ENCODE measurements around the gene PTP4A1.

The PTP4A1 gene

DNA sequence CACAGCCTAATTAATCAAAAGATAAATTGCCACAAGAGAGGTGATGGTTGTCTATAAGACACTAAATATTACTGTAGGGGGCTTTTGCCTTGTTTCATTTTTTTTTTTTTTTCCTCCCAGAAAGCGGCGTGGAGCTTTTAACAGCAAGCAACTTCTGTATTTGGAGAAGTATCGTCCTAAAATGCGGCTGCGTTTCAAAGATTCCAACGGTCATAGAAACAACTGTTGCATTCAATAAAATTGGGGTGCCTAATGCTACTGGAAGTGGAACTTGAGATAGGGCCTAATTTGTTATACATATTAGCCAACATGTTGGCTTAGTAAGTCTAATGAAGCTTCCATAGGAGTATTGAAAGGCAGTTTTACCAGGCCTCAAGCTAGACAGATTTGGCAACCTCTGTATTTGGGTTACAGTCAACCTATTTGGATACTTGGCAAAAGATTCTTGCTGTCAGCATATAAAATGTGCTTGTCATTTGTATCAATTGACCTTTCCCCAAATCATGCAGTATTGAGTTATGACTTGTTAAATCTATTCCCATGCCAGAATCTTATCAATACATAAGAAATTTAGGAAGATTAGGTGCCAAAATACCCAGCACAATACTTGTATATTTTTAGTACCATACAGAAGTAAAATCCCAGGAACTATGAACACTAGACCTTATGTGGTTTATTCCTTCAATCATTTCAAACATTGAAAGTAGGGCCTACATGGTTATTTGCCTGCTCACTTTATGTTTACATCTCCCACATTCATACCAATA lies 7.8 kb downstream of the PTP4A1 start (continued):
- TF ChIP-seq, protein P1, sequence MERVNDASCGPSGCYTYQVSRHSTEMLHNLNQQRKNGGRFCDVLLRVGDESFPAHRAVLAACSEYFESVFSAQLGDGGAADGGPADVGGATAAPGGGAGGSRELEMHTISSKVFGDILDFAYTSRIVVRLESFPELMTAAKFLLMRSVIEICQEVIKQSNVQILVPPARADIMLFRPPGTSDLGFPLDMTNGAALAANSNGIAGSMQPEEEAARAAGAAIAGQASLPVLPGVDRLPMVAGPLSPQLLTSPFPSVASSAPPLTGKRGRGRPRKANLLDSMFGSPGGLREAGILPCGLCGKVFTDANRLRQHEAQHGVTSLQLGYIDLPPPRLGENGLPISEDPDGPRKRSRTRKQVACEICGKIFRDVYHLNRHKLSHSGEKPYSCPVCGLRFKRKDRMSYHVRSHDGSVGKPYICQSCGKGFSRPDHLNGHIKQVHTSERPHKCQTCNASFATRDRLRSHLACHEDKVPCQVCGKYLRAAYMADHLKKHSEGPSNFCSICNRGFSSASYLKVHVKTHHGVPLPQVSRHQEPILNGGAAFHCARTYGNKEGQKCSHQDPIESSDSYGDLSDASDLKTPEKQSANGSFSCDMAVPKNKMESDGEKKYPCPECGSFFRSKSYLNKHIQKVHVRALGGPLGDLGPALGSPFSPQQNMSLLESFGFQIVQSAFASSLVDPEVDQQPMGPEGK (CRISPR knock-in tag; IDR thresholded peaks at IDR 0.05; ENCODE audit: borderline replicate concordance): no peak
- TF ChIP-seq ARNTL (CRISPR knock-in tag; IDR thresholded peaks at IDR 0.05; ENCODE audit: borderline replicate concordance, low read depth) (no peak), GLIS3 (CRISPR knock-in tag; IDR thresholded peaks at IDR 0.05) (no peak), ESRRG (CRISPR knock-in tag; IDR thresholded peaks at IDR 0.05) (no peak), TCF4 (CRISPR knock-in tag; IDR thresholded peaks at IDR 0.05; ENCODE audit: borderline replicate concordance) (no peak)
- TF ChIP-seq, protein P2, sequence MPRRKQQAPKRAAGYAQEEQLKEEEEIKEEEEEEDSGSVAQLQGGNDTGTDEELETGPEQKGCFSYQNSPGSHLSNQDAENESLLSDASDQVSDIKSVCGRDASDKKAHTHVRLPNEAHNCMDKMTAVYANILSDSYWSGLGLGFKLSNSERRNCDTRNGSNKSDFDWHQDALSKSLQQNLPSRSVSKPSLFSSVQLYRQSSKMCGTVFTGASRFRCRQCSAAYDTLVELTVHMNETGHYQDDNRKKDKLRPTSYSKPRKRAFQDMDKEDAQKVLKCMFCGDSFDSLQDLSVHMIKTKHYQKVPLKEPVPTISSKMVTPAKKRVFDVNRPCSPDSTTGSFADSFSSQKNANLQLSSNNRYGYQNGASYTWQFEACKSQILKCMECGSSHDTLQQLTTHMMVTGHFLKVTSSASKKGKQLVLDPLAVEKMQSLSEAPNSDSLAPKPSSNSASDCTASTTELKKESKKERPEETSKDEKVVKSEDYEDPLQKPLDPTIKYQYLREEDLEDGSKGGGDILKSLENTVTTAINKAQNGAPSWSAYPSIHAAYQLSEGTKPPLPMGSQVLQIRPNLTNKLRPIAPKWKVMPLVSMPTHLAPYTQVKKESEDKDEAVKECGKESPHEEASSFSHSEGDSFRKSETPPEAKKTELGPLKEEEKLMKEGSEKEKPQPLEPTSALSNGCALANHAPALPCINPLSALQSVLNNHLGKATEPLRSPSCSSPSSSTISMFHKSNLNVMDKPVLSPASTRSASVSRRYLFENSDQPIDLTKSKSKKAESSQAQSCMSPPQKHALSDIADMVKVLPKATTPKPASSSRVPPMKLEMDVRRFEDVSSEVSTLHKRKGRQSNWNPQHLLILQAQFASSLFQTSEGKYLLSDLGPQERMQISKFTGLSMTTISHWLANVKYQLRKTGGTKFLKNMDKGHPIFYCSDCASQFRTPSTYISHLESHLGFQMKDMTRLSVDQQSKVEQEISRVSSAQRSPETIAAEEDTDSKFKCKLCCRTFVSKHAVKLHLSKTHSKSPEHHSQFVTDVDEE (CRISPR knock-in tag; IDR thresholded peaks at IDR 0.05): no peak

DNA sequence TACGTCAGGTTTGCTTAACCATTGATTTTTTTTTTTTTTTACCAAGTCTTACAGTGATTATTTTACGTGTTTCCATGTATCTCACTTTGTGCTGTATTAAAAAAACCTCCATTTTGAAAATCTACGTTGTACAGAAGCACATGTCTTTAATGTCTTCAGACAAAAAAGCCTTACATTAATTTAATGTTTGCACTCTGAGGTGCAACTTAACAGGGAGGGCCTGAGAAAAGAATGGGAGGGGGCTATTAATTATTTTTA lies 8.4 kb downstream of the PTP4A1 start:
- no peak for TF ChIP-seq SNAI2 (CRISPR knock-in tag; IDR thresholded peaks at IDR 0.05)
- no peak for TF ChIP-seq ZFP3 (CRISPR knock-in tag; IDR thresholded peaks at IDR 0.05)
- TF ChIP-seq, protein P3, sequence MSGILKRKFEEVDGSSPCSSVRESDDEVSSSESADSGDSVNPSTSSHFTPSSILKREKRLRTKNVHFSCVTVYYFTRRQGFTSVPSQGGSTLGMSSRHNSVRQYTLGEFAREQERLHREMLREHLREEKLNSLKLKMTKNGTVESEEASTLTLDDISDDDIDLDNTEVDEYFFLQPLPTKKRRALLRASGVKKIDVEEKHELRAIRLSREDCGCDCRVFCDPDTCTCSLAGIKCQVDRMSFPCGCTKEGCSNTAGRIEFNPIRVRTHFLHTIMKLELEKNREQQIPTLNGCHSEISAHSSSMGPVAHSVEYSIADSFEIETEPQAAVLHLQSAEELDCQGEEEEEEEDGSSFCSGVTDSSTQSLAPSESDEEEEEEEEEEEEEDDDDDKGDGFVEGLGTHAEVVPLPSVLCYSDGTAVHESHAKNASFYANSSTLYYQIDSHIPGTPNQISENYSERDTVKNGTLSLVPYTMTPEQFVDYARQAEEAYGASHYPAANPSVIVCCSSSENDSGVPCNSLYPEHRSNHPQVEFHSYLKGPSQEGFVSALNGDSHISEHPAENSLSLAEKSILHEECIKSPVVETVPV (CRISPR knock-in tag; IDR thresholded peaks at IDR 0.05): no peak
- TF ChIP-seq OSR1 (CRISPR knock-in tag; IDR thresholded peaks at IDR 0.05): no peak
- no peak for TF ChIP-seq PPARA (CRISPR knock-in tag; IDR thresholded peaks at IDR 0.05; ENCODE audit: borderline replicate concordance)
- TF ChIP-seq ZNF565 (CRISPR knock-in tag; conservative IDR thresholded peaks at IDR 0.05; ENCODE audit: low read depth): no peak
- TF ChIP-seq, protein P4, sequence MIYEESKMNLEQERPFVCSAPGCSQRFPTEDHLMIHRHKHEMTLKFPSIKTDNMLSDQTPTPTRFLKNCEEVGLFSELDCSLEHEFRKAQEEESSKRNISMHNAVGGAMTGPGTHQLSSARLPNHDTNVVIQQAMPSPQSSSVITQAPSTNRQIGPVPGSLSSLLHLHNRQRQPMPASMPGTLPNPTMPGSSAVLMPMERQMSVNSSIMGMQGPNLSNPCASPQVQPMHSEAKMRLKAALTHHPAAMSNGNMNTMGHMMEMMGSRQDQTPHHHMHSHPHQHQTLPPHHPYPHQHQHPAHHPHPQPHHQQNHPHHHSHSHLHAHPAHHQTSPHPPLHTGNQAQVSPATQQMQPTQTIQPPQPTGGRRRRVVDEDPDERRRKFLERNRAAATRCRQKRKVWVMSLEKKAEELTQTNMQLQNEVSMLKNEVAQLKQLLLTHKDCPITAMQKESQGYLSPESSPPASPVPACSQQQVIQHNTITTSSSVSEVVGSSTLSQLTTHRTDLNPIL (CRISPR knock-in tag; IDR thresholded peaks at IDR 0.05; ENCODE audit: low read depth): no peak
- no peak for TF ChIP-seq ISL1 (CRISPR knock-in tag; IDR thresholded peaks at IDR 0.05)
- TF ChIP-seq ARNTL (CRISPR knock-in tag; IDR thresholded peaks at IDR 0.05; ENCODE audit: borderline replicate concordance, low read depth): no peak
- TF ChIP-seq ZNF70 (CRISPR knock-in tag; IDR thresholded peaks at IDR 0.05): no peak
- TF ChIP-seq, protein P1 (CRISPR knock-in tag; IDR thresholded peaks at IDR 0.05; ENCODE audit: borderline replicate concordance): no peak
- no peak for TF ChIP-seq CSDC2 (CRISPR knock-in tag; IDR thresholded peaks at IDR 0.05)
- TF ChIP-seq BACH2 (CRISPR knock-in tag; IDR thresholded peaks at IDR 0.05; ENCODE audit: borderline replicate concordance): no peak
- no peak for TF ChIP-seq TOX (CRISPR knock-in tag; IDR thresholded peaks at IDR 0.05; ENCODE audit: borderline replicate concordance)
- TF ChIP-seq GLIS3 (CRISPR knock-in tag; IDR thresholded peaks at IDR 0.05): no peak
- ATAC-seq: no peak

DNA sequence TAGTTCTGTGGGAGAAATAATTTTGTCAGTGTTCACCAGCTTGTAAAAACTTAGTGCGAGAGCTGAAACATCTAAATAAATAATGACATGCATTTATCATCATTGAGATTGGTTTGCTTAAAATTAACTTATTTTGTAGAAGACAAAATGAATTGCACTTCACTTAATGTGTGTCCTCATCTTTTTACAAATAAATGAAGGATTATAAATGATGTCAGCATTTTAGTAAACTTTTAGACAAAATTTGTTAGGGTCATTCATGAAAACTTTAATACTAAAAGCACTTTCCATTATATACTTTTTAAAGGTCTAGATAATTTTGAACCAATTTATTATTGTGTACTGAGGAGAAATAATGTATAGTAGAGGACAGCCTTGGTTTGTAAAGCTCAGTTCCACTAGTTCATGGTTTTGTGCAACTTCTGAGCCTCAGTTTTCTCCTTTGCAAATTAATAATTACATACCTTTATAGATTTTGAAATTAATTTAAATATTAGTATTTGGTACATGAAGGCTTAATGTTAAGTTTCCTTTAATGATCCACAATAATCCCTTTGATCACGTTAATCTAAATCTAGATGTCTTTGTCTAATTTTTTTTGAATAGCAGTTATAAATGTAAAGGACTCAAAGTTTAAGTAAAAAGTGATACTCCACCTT lies 9.2 kb downstream of the PTP4A1 start:
- TF ChIP-seq, protein P5, sequence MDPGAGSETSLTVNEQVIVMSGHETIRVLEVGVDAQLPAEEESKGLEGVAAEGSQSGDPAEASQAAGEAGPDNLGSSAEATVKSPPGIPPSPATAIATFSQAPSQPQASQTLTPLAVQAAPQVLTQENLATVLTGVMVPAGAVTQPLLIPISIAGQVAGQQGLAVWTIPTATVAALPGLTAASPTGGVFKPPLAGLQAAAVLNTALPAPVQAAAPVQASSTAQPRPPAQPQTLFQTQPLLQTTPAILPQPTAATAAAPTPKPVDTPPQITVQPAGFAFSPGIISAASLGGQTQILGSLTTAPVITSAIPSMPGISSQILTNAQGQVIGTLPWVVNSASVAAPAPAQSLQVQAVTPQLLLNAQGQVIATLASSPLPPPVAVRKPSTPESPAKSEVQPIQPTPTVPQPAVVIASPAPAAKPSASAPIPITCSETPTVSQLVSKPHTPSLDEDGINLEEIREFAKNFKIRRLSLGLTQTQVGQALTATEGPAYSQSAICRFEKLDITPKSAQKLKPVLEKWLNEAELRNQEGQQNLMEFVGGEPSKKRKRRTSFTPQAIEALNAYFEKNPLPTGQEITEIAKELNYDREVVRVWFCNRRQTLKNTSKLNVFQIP (CRISPR knock-in tag; IDR thresholded peaks at IDR 0.05; ENCODE audit: borderline replicate concordance, low read depth): no peak
- TF ChIP-seq ISL1 (CRISPR knock-in tag; IDR thresholded peaks at IDR 0.05): no peak
- TF ChIP-seq, protein P3 (CRISPR knock-in tag; IDR thresholded peaks at IDR 0.05): no peak
- TF ChIP-seq ZNF70 (CRISPR knock-in tag; IDR thresholded peaks at IDR 0.05): no peak
- TF ChIP-seq, protein P4 (CRISPR knock-in tag; IDR thresholded peaks at IDR 0.05; ENCODE audit: low read depth): no peak
- no peak for TF ChIP-seq TCF4 (CRISPR knock-in tag; IDR thresholded peaks at IDR 0.05; ENCODE audit: borderline replicate concordance)
- TF ChIP-seq ARNTL (CRISPR knock-in tag; IDR thresholded peaks at IDR 0.05; ENCODE audit: borderline replicate concordance, low read depth): no peak
- no peak for TF ChIP-seq ZFP3 (CRISPR knock-in tag; IDR thresholded peaks at IDR 0.05)
- TF ChIP-seq OSR1 (CRISPR knock-in tag; IDR thresholded peaks at IDR 0.05): no peak
- no peak for TF ChIP-seq ZC3H10 (CRISPR knock-in tag; IDR thresholded peaks at IDR 0.05)
- no peak for TF ChIP-seq TOX (CRISPR knock-in tag; IDR thresholded peaks at IDR 0.05; ENCODE audit: borderline replicate concordance)
- no peak for TF ChIP-seq PPARA (CRISPR knock-in tag; IDR thresholded peaks at IDR 0.05; ENCODE audit: borderline replicate concordance)
- no peak for TF ChIP-seq RARB (CRISPR knock-in tag; IDR thresholded peaks at IDR 0.05)
- no peak for ATAC-seq

Data from SK-N-SH treated with all-trans-retinoic acid at 6 μM for 48 hours (cell line).